Ishikawa (cell line): ENCODE results near the gene EYS.

Experiments used
- CEBPB ChIP-seq: IDR thresholded peaks from 2 replicates; pipeline ENCODE4 v1.6.1; 2012
- CREB1 ChIP-seq: IDR thresholded peaks from 2 replicates; pipeline ENCODE4 v1.6.1; 2012; ENCODE audit warnings: low read depth
- EGR1 ChIP-seq: IDR thresholded peaks from 2 replicates; pipeline ENCODE4 v1.6.1; 2012
- EP300 ChIP-seq: IDR thresholded peaks from 2 replicates; pipeline ENCODE4 v1.6.1; 2012; ENCODE audit warnings: borderline replicate concordance
- MAX ChIP-seq: IDR thresholded peaks from 2 replicates; pipeline ENCODE4 v1.6.1; 2012
- NFIC ChIP-seq: IDR thresholded peaks from 2 replicates; pipeline ENCODE4 v1.6.1; 2012
- RAD21 ChIP-seq: IDR thresholded peaks from 2 replicates; pipeline ENCODE4 v1.6.1; 2012; ENCODE audit warnings: low read depth
- TAF1 ChIP-seq: IDR thresholded peaks from 2 replicates; pipeline ENCODE4 v1.6.1; 2012; ENCODE audit warnings: low read depth, mild to moderate bottlenecking
- TCF12 ChIP-seq: IDR thresholded peaks from 2 replicates; pipeline ENCODE4 v1.6.1; 2012; ENCODE audit warnings: low read depth
- TEAD4 ChIP-seq: IDR thresholded peaks from 2 replicates; pipeline ENCODE4 v1.6.1; 2012
- ZBTB7A ChIP-seq: IDR thresholded peaks from 2 replicates; pipeline ENCODE4 v1.6.1; 2012; ENCODE audit warnings: low read depth
- TF ChIP-seq, protein P1 (sequence below): IDR thresholded peaks from 2 replicates; pipeline ENCODE4 v1.6.1; 2012
- TF ChIP-seq, protein P2 (sequence below): IDR thresholded peaks from 2 replicates; pipeline ENCODE4 v1.6.1; 2012; ENCODE audit warnings: low read depth, mild to moderate bottlenecking

GRCh38 chr6:63886341-63886740 is 1820.7 kb downstream of the EYS start:
- no peak for TF ChIP-seq CREB1
- no peak for TF ChIP-seq TAF1
- no peak for TF ChIP-seq EP300
- no peak for TF ChIP-seq RAD21
- TF ChIP-seq, protein P1, sequence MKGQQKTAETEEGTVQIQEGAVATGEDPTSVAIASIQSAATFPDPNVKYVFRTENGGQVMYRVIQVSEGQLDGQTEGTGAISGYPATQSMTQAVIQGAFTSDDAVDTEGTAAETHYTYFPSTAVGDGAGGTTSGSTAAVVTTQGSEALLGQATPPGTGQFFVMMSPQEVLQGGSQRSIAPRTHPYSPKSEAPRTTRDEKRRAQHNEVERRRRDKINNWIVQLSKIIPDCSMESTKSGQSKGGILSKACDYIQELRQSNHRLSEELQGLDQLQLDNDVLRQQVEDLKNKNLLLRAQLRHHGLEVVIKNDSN = no peak
- no peak for TF ChIP-seq EGR1
- no peak for TF ChIP-seq CEBPB
- no peak for TF ChIP-seq TEAD4
- no peak for TF ChIP-seq MAX
- no peak for TF ChIP-seq ZBTB7A
- TF ChIP-seq, protein P2, sequence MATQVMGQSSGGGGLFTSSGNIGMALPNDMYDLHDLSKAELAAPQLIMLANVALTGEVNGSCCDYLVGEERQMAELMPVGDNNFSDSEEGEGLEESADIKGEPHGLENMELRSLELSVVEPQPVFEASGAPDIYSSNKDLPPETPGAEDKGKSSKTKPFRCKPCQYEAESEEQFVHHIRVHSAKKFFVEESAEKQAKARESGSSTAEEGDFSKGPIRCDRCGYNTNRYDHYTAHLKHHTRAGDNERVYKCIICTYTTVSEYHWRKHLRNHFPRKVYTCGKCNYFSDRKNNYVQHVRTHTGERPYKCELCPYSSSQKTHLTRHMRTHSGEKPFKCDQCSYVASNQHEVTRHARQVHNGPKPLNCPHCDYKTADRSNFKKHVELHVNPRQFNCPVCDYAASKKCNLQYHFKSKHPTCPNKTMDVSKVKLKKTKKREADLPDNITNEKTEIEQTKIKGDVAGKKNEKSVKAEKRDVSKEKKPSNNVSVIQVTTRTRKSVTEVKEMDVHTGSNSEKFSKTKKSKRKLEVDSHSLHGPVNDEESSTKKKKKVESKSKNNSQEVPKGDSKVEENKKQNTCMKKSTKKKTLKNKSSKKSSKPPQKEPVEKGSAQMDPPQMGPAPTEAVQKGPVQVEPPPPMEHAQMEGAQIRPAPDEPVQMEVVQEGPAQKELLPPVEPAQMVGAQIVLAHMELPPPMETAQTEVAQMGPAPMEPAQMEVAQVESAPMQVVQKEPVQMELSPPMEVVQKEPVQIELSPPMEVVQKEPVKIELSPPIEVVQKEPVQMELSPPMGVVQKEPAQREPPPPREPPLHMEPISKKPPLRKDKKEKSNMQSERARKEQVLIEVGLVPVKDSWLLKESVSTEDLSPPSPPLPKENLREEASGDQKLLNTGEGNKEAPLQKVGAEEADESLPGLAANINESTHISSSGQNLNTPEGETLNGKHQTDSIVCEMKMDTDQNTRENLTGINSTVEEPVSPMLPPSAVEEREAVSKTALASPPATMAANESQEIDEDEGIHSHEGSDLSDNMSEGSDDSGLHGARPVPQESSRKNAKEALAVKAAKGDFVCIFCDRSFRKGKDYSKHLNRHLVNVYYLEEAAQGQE = no peak
- TF ChIP-seq TCF12 = no peak
- TF ChIP-seq NFIC = no peak
